ENCODE data around the gene VSTM4. TPM values are rescaled to one million over a fixed set of nuclear protein-coding genes. Genes with fewer than 3 reads are reported as not detected.

The VSTM4 gene
- total and polyA plus RNA-seq, 3 experiments from 2014 or later = 0.07 to 0.09 TPM; not detected in 1

DNA sequence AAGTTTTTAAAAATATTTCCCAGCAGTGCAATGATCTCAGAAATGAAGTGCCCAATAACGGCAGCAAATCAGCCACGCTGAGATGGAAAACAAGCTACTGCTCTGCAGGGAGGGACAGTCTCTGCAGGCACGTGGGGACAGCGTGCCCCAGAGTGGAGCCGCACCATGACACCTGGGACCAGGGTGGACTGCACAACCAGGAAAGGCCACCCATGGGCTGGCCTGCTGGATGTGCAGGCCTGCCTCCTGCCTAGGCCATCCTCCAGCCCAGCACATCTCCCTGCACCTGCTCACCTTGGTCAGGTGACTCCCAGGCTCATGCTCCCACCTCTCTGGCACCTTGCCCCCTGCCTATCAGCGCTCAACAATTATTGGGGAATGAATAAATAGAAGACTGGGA, 80.4 kb downstream of the VSTM4 start:
- DNase-seq = no peak
- H3K9me3 ChIP-seq (ENCODE audit: low read length) = no peaks in the 10 kb centered on the region
- H3K27ac ChIP-seq (ENCODE audit: low read depth, low read length) = no peak overlapping the region
- no peaks in the 10 kb centered on the region for H3K4me1 ChIP-seq (ENCODE audit: insufficient read depth, low read length)
- CTCF ChIA-PET = no interaction called here
- POLR2A ChIA-PET = no interaction called here
- no peak overlapping the region for H3K4me3 Mint-ChIP-seq
- H3K36me3 ChIP-seq (ENCODE audit: insufficient read depth, low read length) = no peaks in the 10 kb centered on the region
- no peaks in the 10 kb centered on the region for H3K9me3 Mint-ChIP-seq
- H3K27me3 Mint-ChIP-seq = peaks cover 0 to 4% of the 10 kb centered on the region in 2 donors
- no peak overlapping the region for H3K27ac Mint-ChIP-seq
- no peaks in the 10 kb centered on the region for H3K27me3 ChIP-seq (ENCODE audit: insufficient read depth, low read length, poor library complexity, severe bottlenecking)
- H3K4me3 ChIP-seq (ENCODE audit: low read length) = no peak overlapping the region
- H3K36me3 Mint-ChIP-seq = no peaks in the 10 kb centered on the region
- no peaks in the 10 kb centered on the region for H3K4me1 Mint-ChIP-seq

DNA sequence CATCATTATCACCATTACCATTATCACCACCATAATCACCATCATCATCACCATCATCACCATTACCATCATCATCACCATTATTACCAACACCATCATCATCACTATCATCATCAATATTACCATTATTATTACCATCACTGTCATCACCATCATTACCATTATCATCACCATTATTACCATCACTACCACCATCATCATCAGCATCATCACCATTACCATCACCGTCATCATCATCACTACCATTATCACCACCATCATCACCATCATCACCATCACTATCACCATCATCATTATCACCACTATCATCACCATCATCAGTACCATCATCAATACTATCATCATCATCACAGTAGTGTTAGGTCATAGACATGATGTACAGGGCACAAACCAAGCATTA, 81.4 kb downstream of the VSTM4 start:
- Mint-ChIP-seq H3K9me3 (no peaks in the 10 kb centered on the region), H3K27ac (no peak overlapping the region)

DNA sequence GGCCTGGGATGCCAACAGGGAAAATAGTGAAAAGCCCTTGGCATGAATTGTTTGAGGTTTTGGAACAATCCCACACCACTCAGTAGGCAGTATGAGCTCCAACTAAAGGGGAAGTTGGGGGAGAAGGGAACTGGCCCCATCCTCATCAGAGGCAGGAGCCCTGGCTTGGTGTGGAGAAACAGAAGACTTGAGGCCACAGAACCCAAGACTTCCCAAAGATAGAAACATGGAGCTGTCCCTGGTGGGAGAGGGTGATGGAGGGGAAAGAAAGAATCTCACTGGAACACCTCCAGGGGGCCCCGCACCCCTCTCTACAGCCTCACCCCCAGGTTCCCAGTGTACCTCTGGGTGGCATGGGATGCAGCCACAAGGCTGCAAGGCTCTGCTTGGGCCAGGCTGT, 85.7 kb downstream of the VSTM4 start:
- Mint-ChIP-seq H3K27me3 (peaks cover 0 to 7% of the 10 kb centered on the region in 2 donors), H3K9me3 (no peaks in the 10 kb centered on the region), H3K4me1 (no peaks in the 10 kb centered on the region), H3K4me3 (no peak overlapping the region), H3K27ac (no peak overlapping the region), H3K36me3 (no peaks in the 10 kb centered on the region)
- ChIA-PET CTCF (no interaction called here), POLR2A (no interaction called here)
- DNase-seq = no peak
- no peaks in the 10 kb centered on the region for H3K27me3 ChIP-seq (ENCODE audit: insufficient read depth, low read length, poor library complexity, severe bottlenecking)
- no peaks in the 10 kb centered on the region for H3K36me3 ChIP-seq (ENCODE audit: insufficient read depth, low read length)
- no peaks in the 10 kb centered on the region for H3K9me3 ChIP-seq (ENCODE audit: low read length)
- H3K4me3 ChIP-seq (ENCODE audit: low read length) = no peak overlapping the region
- no peaks in the 10 kb centered on the region for H3K4me1 ChIP-seq (ENCODE audit: insufficient read depth, low read length)
- H3K27ac ChIP-seq (ENCODE audit: low read depth, low read length) = no peak overlapping the region

More for the DNA sequence above, 81.4 kb downstream of the VSTM4 start:
- Histone ChIP-seq H3K27ac (ENCODE audit: low read depth, low read length) (no peak overlapping the region), H3K36me3 (ENCODE audit: insufficient read depth, low read length) (no peaks in the 10 kb centered on the region), H3K4me1 (ENCODE audit: insufficient read depth, low read length) (no peaks in the 10 kb centered on the region), H3K27me3 (ENCODE audit: insufficient read depth, low read length, poor library complexity, severe bottlenecking) (no peaks in the 10 kb centered on the region), H3K9me3 (ENCODE audit: low read length) (no peaks in the 10 kb centered on the region), H3K4me3 (ENCODE audit: low read length) (no peak overlapping the region)
- no peak for DNase-seq
- Mint-ChIP-seq H3K36me3 (no peaks in the 10 kb centered on the region), H3K4me1 (no peaks in the 10 kb centered on the region), H3K4me3 (no peak overlapping the region), H3K27me3 (peaks cover 0 to 3% of the 10 kb centered on the region in 2 donors)
- ChIA-PET CTCF (no interaction called here), POLR2A (no interaction called here)

DNA sequence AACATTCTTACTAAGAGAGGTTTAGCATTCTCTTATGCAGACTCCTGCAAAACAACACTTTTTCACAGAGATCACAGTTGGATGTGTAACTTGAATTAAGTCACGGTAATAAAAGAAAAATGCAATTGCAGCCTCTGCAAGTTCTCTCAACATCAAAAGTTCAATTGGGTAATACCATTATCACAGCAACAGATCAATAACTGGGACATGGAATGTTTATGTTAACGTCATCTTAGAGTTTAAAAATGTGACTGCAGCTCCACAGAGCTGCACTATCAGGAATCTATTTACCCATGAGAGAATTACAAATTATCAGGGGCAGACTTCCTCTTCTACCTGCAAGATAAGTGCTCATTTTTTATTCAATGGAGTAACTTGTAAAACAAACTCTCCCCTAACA, 86.7 kb downstream of the VSTM4 start:
- H3K4me1 Mint-ChIP-seq = no peaks in the 10 kb centered on the region
- H3K4me3 Mint-ChIP-seq = no peak overlapping the region
- Histone ChIP-seq H3K36me3 (ENCODE audit: insufficient read depth, low read length) (no peaks in the 10 kb centered on the region), H3K4me3 (ENCODE audit: low read length) (no peak overlapping the region), H3K27ac (ENCODE audit: low read depth, low read length) (no peak overlapping the region), H3K27me3 (ENCODE audit: insufficient read depth, low read length, poor library complexity, severe bottlenecking) (no peaks in the 10 kb centered on the region), H3K9me3 (ENCODE audit: low read length) (no peaks in the 10 kb centered on the region), H3K4me1 (ENCODE audit: insufficient read depth, low read length) (no peaks in the 10 kb centered on the region)
- no peak overlapping the region for H3K27ac Mint-ChIP-seq
- no peak for DNase-seq
- ChIA-PET CTCF (interaction anchor here (0.9 kb wide), 1 partner anchor 9 kb away, joined by 3 read pairs; no protein-coding TSS in a partner anchor), POLR2A (no interaction called here)
- H3K36me3 Mint-ChIP-seq = no peaks in the 10 kb centered on the region
- peaks cover 0 to 7% of the 10 kb centered on the region in 2 donors for H3K27me3 Mint-ChIP-seq
- no peaks in the 10 kb centered on the region for H3K9me3 Mint-ChIP-seq

DNA sequence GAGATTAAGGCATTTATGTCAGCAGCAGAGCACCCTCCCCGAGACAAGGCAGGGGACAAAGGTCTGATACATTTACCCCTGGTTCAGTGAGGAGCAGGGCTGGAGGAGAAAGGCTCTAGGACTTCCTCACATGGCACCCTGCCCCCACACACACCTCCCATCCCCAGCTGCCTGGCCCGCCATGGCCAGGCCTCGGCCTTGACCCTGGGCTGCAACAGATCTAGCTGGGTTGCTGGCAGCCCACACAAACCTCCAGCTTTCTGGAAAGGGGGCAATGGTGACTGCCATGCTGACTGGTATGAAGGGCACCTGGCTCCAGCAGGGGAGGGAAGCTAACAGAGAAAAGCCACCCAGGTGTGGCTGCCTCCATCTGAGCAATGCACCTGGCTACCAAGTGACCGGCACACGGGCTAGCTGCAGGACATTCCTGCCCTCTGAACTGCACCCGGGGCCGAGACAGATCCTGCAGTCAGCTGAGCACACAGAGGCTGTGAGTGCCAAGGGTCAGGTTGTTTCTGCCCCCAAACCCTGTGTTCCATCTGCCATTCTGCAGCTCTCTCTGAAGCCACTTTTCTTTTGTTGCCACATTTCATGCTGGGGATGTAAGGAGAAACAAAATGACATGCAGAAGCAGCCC, 89.9 kb downstream of the VSTM4 start:
- Mint-ChIP-seq H3K4me3 (no peak overlapping the region), H3K27ac (no peak overlapping the region), H3K27me3 (peaks cover 0 to 8% of the 10 kb centered on the region in 2 donors), H3K36me3 (no peaks in the 10 kb centered on the region), H3K4me1 (no peaks in the 10 kb centered on the region), H3K9me3 (peaks cover under 1 to 1% (median under 1%) of the 10 kb centered on the region in 5 donors)
- Histone ChIP-seq H3K27ac (ENCODE audit: low read depth, low read length) (no peak overlapping the region), H3K4me1 (ENCODE audit: insufficient read depth, low read length) (no peaks in the 10 kb centered on the region), H3K36me3 (ENCODE audit: insufficient read depth, low read length) (no peaks in the 10 kb centered on the region), H3K9me3 (ENCODE audit: low read length) (no peaks in the 10 kb centered on the region), H3K27me3 (ENCODE audit: insufficient read depth, low read length, poor library complexity, severe bottlenecking) (no peaks in the 10 kb centered on the region), H3K4me3 (ENCODE audit: low read length) (no peak overlapping the region)
- ChIA-PET POLR2A (no interaction called here), CTCF (no interaction called here)
- DNase-seq = no peak

DNA sequence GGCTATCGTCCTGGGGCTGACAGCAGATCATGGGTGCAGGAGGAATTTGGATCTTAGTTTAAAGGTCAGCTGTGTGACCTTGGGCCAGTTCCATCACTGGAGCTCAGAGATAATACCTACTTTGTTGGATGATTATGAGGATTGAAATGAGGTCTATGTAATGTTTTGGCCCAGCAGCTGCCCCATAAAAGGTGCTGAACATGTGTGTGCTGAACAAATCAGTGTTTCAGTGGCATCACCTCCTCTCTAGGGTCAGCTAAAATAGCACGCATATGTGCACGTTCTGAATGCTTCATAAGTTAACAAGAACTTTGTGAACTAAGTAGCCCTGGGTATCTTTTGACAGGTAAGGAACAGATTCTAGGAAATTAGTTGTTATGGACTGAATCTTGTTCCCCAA, 90.8 kb downstream of the VSTM4 start:
- Mint-ChIP-seq H3K4me1 (no peaks in the 10 kb centered on the region), H3K4me3 (no peak overlapping the region), H3K27me3 (peaks cover 0 to 10% of the 10 kb centered on the region in 2 donors), H3K36me3 (no peaks in the 10 kb centered on the region), H3K9me3 (peaks cover 2 to 9% (median 6%) of the 10 kb centered on the region in 5 donors), H3K27ac (no peak overlapping the region)
- H3K27me3 ChIP-seq (ENCODE audit: insufficient read depth, low read length, poor library complexity, severe bottlenecking) = no peaks in the 10 kb centered on the region
- H3K9me3 ChIP-seq (ENCODE audit: low read length) = no peaks in the 10 kb centered on the region
- ChIA-PET POLR2A (no interaction called here), CTCF (no interaction called here)
- H3K36me3 ChIP-seq (ENCODE audit: insufficient read depth, low read length) = no peaks in the 10 kb centered on the region
- DNase-seq = no peak
- H3K4me1 ChIP-seq (ENCODE audit: insufficient read depth, low read length) = no peaks in the 10 kb centered on the region
- no peak overlapping the region for H3K4me3 ChIP-seq (ENCODE audit: low read length)
- H3K27ac ChIP-seq (ENCODE audit: low read depth, low read length) = no peak overlapping the region

DNA sequence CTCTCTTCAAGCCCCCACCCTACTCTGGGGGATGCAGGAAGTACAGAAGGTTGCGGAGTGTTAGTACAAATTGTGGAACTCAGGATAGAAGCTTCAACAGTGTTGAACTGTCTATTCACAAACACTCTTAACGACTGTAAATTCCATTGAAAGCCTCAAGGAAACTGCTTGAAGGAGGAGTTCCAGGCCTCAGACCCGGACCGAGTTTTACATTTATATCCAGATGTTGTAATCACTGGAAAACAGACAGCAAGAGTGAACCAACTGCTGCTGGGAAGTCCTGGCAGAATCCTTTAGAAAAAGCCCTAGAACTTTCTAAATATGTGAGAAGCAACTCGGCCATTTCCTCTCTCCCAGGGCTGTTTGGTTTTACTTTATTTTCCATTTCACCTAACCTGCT, 91.6 kb downstream of the VSTM4 start:
- Mint-ChIP-seq H3K4me1 (no peaks in the 10 kb centered on the region), H3K4me3 (no peak overlapping the region), H3K36me3 (peaks cover 0 to 3% (median 0%) of the 10 kb centered on the region in 3 donors), H3K27me3 (peaks cover 0 to 10% of the 10 kb centered on the region in 2 donors), H3K27ac (no peak overlapping the region), H3K9me3 (peaks cover 2 to 9% (median 6%) of the 10 kb centered on the region in 5 donors)
- no peaks in the 10 kb centered on the region for H3K27me3 ChIP-seq (ENCODE audit: insufficient read depth, low read length, poor library complexity, severe bottlenecking)
- POLR2A ChIA-PET = no interaction called here
- H3K4me1 ChIP-seq (ENCODE audit: insufficient read depth, low read length) = no peaks in the 10 kb centered on the region
- H3K27ac ChIP-seq (ENCODE audit: low read depth, low read length) = no peak overlapping the region
- CTCF ChIA-PET = no interaction called here
- H3K4me3 ChIP-seq (ENCODE audit: low read length) = no peak overlapping the region
- DNase-seq = no peak
- H3K9me3 ChIP-seq (ENCODE audit: low read length) = no peaks in the 10 kb centered on the region
- H3K36me3 ChIP-seq (ENCODE audit: insufficient read depth, low read length) = no peaks in the 10 kb centered on the region

DNA sequence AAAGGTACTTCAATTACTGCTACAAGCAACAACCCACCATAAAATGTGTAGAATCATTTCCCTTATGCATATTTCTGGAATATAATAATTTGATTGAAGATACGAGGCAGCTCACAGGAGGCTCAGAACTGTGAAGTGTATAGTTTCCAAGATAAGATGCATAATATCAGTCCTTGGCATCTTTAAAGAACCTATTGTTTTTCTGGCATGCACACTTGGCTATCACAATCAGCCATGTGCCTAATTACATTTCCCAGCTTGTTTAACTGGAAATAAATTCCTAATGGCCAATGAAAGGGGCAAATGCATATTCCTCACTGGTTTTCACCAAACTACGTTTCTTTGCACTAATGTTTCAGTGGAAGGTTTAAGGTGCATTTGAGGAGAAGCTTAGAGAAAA, 92.3 kb downstream of the VSTM4 start:
- DNase-seq = no peak
- H3K9me3 ChIP-seq (ENCODE audit: low read length) = no peaks in the 10 kb centered on the region
- peaks cover 2 to 9% (median 6%) of the 10 kb centered on the region in 5 donors for H3K9me3 Mint-ChIP-seq
- ChIA-PET POLR2A (no interaction called here), CTCF (no interaction called here)
- no peaks in the 10 kb centered on the region for H3K36me3 ChIP-seq (ENCODE audit: insufficient read depth, low read length)
- H3K27ac Mint-ChIP-seq = no peak overlapping the region
- peaks cover 0 to 10% of the 10 kb centered on the region in 2 donors for H3K27me3 Mint-ChIP-seq
- no peak overlapping the region for H3K4me3 Mint-ChIP-seq
- no peak overlapping the region for H3K27ac ChIP-seq (ENCODE audit: low read depth, low read length)
- peaks cover 0 to 3% (median 0%) of the 10 kb centered on the region in 3 donors for H3K36me3 Mint-ChIP-seq
- no peaks in the 10 kb centered on the region for H3K4me1 Mint-ChIP-seq
- H3K4me3 ChIP-seq (ENCODE audit: low read length) = no peak overlapping the region
- no peaks in the 10 kb centered on the region for H3K27me3 ChIP-seq (ENCODE audit: insufficient read depth, low read length, poor library complexity, severe bottlenecking)
- H3K4me1 ChIP-seq (ENCODE audit: insufficient read depth, low read length) = no peaks in the 10 kb centered on the region

All from CD8-positive, alpha-beta memory T cell (primary cell).